HS-5 (cell line): ENCODE results near the gene KRT3.
A peak's percentile ranks its signal among the peaks of the same experiment; 100 is the strongest.
"Not testable (repeated sequence)": the region's sequence is repeated elsewhere in the genome, so short reads cannot be mapped to it uniquely, and the experiment has no call there.

ENCODE experiments used
- DNase-seq: peaks from one replicate; pipeline ENCODE4 v3.0.0-alpha.2; 2012; ENCODE audit warnings: low read depth

Gene KRT3

DNA sequence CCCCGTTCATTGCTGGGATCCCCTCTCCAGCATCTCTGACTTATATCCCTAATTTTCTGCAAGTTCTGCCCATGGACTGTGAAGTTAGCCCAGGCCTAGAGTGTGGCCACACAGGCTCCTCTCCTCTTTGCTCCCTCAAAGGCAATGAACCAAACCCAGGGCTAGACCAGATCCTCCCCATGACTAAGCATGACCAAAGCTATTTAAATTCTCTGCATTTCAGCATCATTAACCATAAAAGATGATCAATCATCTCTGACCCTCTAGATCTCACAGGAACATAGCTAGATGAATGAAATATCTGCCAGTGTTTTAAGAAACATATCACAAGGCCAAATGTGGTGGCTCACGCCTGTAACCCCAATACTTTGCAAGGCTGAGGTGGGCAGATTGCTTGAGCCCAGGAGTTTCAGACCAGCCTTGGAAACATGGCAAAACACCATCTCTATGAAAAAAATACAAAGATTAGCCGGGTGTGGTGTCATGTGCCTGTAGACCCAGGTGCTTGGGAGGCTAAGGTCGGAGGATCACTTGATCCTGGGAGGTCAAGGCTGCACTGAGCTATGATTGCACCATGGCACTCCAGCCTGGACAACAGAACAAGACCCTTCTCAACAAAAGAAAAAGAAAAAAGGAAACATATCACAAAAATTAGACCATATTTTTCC lies 2.2 kb upstream of the KRT3 start:
- peak; percentile 69 for DNase-seq

DNA sequence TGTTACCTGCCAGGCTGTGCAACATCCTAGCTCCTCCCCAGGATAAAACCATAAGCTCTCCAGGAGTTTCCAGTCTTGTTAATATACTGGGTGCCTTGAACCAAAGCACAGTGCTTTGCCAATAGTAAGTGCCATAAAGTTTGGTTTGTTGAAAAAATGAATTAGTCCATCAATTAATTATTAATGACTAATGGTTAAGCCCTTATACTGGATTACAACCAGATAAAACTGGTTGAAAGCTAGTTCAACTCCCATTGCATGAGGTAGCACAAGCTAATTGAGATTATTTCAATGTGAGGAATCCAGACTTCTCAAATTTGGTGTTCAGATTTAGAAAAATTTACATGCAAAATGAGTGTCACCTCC lies 1.6 kb upstream of the KRT3 start:
- DNase-seq, result no peak

- DNase-seq, result no peak
Observed at GRCh38 chr12:52796839-52797528, 1.1 kb upstream of the KRT3 start.

DNA sequence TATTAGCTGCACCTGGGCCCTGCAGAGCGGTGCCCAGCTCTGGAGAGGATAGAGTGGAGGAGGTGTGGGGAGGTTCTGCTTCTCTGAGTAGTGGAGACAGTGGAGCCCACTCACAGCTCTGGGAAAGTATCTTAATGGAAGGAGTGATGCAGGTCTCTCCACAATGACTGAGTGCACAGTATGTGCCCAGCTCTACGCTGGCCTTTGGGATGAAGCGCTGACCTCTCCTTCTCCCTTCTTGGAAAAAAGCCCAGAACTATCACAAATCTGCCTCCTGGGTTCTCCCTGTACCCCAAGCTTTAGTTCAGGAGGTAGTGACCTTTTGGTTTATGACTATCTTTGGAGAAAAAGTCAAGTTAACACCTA lies 495 bp upstream of the KRT3 start:
- DNase-seq, result no peak

DNA sequence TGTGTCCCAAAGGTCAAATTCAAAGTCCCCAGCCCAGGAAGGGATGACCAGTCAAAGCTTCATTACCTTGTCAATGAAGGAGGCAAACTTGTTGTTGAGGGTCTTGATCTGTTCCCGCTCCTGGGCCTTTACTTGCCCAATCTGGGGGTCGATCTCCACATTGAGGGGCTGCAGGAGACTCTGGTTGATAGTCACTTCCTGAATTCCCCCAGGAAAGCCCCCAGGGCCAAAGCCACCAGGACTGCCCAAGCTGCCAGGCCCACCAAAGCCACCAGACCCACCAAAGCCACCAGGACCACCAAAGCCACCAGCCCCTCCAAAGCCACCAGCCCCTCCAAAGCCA lies 614 bp downstream of the KRT3 start:
- not testable (repeated sequence) for DNase-seq

DNA sequence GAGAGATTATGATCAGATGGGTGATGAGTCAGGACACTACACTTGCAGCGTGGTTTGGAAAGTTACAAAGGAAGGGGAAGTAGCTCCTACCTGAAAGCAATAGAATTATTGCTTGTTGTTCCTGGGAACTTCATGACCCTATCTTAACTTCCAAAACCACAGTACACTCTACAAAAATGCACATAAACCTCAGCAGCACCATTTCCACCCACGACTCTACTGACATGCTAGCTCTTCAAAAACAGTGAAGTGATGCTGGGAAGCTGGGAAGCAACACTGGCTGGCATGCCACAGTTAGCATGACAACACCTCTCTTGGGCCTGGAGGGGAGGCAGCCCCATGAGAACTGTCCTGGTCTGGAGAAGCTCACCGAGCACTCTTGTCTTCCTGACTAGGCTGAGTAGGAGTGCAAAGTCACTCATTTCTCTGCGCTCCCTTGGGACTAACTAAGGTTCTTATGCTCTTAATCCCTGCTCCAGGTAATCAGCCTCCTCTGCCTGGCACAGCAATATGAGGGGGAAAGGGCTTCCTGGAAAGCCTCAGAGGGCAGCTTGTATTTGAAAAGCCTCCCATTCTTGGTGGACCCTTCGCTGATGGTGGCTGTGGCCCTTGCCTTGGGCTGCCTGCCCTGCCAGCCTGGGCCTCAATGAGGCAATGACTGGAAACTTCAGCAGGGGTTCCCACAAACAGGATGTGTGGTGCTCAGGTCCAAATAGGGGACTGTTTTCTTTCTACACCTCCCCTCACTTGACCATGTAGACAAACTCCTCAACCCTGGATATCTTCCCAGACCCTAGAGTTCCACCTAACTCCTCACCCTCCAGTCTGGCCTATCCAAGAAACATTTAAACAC lies 1.2 kb downstream of the KRT3 start:
- DNase-seq, result peak; percentile 22

- DNase-seq, result no peak
Observed at GRCh38 chr12:52792185-52793029, 3.5 kb downstream of the KRT3 start.

DNA sequence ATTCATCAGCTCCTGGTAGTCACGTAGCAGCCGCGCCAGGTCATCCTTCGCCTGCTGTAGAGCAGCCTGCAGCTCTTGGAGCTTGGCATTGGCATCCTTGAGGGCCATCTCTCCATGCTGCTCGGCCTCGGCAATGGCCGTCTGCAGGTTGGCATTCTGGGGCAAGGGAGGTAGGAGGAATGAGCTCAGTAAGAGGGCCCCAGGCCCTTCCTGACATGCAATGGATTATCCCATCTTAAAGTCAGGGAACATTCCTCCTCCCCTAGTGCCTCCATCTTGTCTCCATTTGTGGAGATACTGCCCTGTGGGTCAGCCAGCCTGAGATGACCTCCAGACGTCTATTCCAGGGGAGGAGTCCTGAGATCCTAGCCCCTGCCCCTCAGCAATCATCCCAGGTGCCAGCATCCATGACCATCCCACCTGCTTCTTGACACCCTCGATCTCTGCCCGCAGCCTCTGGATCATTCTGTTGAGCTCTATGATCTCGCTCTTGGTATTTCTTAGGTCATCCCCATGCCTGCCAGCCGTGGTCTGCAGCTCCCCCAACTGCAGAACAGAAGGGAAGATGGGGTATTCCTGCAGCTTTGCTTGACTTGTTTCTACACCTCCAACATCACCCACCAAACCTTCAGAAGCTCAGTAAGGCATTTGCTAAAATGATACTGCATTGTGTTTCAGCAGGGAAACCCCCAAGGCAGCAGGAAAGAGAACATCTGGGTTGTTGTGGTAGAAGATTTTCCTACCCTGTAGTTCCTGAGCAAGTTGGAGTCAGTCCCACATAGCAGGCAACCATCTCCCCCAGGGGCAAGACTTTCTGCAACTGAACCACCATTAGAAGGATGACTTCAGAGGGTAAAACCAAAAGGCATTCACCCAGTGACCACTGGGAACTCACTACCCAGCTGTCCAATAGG lies 4.4 kb downstream of the KRT3 start:
- no peak for DNase-seq

DNA sequence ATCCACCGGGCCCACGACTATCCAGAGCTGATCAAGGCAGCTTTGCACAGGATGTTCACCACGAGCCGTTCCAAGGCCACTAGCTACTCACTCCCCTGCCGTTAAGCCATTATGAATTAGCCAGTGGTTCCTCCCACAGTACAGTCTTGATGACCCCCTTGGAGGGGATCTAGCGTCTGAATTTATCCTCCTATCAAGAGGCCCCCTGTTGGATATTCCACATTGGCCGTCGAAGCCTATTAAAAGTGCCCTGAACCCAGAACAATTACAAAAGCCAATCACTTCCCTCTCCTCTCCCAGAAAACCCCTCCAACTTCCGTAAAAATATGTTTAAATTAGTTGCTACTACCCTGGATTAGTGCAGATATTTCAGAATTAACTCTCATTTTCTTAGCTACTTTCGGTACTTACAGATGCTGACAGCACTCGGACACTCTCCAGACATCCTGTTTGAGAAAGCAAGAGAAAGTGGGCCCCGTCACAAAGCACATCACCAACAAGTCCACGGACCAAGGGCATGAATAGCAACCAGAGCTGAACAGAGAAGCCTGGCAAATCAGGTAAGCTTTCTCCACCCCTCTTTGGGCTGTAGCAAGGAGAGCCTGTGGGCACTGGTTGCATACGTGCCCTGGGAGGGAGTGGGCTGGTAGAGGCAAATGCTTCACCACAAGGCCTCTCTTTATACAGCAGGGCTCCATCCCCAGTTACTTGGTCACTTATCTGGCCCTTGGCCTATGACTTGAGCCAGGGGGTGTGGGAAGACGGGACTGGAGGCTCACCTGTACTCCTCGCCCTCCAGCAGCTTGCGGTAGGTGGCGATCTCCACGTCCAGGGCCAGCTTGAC lies 5.3 kb downstream of the KRT3 start:
- no peak for DNase-seq

DNA sequence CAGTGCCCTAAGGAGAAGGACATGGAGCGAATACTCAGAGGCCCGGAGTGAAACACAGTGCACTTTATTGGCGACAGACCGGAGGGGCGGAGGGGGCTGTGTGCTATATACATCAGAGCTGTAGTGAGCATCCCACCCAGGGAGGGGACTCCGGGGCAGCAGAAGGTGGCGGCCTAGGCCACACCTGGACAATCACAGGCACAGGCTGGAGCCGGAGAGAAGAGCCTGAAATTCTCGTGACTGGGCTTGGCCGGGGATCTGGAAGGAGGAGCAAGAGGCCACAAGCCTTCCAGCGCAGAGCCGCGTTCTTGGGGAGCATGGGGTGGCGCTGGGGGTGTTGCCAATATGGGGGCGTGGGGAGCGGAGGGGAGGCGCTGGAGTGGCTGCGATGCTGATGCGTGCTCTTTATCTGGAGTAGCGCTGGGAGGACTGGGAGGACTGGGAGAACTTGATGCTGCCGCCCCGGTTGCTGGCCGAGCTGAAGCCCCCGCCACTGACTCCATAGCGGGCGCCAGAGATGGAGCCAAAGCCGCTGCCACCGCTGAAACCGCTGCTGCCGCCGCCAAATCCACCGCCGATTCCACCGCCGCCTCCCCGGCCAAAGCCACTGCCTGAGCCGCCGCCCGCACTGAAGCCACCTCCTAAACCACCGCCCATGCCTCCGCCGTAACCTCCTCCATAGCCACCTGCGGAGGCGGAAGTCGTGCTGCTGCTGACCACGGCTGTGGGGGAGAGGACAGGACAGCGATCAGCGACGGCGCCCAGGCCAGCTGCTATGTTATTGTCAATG lies 6.1 kb downstream of the KRT3 start:
- DNase-seq, result no peak

DNA sequence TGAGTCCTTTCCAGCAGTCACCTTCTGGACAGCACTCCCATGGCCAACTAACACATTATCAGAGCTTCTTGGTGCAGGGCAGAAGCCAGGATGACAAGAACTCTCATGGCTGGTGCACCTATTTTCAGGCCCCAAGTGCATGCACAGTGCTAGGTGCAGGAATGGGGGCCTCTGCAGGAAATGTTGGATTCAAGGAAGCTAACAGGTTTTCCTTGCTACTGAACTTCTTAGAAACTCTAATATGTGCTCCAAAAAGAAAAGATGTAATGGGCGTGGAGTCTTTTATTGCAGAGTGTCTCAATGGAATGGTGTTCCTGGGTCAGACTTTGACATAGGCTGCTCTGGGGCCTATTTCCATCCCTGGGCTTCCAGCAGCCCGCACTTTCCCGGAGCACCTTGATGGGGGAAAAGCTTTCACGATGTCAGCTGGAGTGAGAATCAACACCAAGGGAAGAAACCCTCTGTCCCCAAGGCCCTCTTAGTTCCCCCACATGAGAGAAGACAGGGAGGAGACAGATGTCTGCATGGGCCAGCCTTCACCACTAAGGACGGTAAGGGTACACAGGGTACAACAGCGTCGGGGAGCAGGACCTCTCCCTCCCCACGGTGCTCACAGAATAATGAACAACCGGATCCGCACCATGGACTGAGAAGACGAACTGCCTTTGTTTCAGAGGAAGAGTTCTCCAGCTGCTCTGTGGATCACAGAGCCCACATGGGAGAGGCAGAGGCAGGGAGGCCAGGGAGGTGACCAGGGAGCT lies 6.9 kb downstream of the KRT3 start:
- DNase-seq, result no peak

- no peak for DNase-seq
Observed at GRCh38 chr12:52788192-52788875, 7.6 kb downstream of the KRT3 start.

GRCh38 chr12:52787324-52788191 lies 8.4 kb downstream of the KRT3 start:
- DNase-seq, result no peak

DNA sequence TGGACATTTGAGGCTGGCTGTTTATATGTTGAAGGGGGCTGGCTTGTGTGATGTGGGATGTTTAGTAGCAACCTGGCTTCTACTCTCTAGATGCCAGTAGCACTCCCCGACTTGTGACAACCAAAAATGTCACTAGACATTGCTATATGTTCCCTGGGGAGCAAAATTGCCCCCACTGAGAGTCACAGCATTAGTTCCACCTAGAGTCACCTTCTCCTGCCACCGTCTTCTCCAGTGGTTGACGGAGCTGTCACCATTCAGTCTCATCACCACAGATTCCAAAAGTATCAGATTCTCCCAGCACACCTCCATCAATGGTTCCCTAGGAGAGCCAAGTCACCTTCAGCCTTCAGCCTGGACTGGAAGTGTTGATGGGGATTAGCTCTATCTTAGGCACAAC lies 11.0 kb downstream of the KRT3 start:
- no peak for DNase-seq

- no peak for DNase-seq
Observed at GRCh38 chr12:52783563-52784316, 12.2 kb downstream of the KRT3 start.

DNA sequence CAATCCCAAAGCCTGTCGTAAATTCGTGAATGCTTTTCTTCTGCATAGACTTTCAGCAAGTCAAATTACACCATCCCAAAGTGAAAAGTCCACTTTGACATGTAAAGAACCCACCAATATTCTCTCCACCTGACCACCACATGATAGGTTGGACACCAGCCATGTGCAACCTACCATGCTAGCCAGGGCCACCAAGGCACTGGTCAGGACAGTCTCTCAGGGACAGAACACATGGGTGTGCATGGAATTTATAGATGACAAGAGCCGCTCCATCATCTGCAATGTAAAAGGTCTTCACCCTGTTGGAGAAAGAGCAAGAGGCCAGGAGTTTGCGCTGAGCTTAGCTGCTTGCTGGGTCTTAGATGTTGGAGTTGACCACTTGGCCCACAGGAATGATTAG lies 13.4 kb downstream of the KRT3 start:
- no peak for DNase-seq
